D721Med (cell line): ENCODE results near the gene HNRNPA1.

Source experiments
- DNase-seq: peaks from one replicate; pipeline ENCODE4 v3.0.0; 2011; ENCODE audit warnings: low spot score; ENCODE audit not compliant: insufficient read length
- FAIRE-seq: peaks from 2 replicates; lab custom pipeline; 2011; peaks lifted over from hg19 to GRCh38; lab: Jason Lieb, UNC
- TF ChIP-seq, protein P1 (sequence below): IDR thresholded peaks from 2 replicates; pipeline ENCODE4 v1.5.1; 2012; ENCODE audit warnings: mild to moderate bottlenecking, control low read depth; ENCODE audit not compliant: insufficient read depth; ENCODE audit errors: missing control alignments

HNRNPA1 gene

DNA sequence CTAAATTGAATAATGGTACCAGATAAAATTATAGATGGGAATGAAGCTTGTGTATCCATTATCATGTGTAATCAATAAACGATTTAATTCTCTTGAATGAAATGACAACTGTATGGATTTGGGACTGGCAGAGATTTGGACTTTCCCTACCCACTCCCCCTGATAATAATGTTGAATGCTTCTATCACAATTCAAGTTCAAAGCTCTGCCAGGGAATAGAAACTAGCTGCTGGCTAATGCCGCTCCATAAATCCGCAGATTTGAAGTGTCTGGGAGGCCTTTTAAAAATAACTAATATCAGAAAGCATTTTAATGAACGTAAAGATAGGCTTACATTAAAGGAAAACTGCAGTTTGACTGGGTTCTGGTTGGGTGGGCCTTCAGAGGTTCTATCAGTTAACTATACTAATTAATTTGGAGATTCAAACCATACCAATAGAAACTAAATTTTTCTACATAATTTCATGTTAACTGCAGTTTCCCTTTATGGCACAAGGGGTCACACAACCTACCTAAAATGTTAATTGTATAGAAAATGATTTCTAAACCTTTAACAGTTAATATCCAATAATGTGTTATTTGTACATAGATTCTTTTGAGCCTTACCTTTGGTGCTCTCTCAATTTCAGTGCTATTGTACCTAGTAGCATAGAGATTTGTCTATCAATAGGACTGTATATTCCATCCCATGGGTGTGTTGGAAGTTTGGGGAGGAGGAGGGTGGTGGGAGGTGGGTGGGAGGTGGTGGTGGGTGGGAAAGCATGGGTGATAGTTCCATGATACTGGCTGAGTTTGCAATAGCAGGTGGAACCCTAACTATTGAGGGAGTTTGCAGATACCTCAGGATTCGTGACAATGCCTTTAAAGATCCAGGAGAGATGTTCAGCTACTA, 4.9 kb downstream of the HNRNPA1 start:
- DNase-seq = no peak
- FAIRE-seq = no peak
- TF ChIP-seq, protein P1, sequence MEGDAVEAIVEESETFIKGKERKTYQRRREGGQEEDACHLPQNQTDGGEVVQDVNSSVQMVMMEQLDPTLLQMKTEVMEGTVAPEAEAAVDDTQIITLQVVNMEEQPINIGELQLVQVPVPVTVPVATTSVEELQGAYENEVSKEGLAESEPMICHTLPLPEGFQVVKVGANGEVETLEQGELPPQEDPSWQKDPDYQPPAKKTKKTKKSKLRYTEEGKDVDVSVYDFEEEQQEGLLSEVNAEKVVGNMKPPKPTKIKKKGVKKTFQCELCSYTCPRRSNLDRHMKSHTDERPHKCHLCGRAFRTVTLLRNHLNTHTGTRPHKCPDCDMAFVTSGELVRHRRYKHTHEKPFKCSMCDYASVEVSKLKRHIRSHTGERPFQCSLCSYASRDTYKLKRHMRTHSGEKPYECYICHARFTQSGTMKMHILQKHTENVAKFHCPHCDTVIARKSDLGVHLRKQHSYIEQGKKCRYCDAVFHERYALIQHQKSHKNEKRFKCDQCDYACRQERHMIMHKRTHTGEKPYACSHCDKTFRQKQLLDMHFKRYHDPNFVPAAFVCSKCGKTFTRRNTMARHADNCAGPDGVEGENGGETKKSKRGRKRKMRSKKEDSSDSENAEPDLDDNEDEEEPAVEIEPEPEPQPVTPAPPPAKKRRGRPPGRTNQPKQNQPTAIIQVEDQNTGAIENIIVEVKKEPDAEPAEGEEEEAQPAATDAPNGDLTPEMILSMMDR = no peak

DNA sequence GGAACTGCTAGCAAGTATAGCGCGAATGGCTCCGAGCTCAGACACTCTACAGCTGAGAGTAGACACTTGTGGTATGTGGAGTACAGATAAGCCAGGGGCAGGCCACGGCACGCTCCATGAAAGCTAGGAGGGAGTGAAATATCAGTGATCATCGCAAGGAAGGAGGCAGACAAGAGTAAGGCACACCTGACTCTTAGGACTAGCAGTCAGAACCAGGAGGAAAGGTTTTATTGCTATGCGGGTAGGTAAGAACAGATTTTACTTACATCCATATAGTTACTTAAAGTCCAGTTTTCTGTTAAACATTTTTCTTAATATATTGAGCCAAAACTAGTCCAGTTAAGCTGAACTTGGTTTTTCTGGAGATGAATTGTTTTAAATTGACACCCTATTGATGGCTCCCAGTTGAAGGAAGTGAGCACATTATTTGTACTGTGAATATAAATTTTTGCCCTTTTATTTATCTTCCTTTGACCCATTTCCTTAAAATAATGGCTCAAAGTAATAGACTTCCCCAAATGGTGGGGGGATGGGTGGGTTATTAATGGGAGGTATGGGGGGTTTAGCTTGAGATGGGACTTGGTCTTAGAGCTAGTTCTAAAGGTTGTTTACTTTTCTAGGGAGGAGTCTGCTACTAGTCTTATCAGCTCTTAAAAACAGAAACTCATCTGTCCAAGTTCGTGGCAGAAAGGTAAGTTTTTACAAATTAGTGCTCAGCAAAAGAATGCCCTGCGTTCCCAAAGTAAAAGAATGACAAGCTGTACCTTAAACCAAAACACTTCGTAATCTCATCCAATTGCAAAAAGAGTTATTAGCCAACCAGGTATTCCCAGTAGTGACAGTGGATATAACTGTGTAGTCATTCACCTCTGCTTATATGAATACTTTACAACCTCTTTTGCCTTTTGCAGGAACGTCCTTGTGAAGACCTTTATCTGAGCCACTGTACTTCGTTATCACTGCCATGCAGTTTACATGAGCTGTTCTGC, 5.8 kb downstream of the HNRNPA1 start:
- TF ChIP-seq, protein P1 = no peak
- no peak for FAIRE-seq
- DNase-seq = no peak

DNA sequence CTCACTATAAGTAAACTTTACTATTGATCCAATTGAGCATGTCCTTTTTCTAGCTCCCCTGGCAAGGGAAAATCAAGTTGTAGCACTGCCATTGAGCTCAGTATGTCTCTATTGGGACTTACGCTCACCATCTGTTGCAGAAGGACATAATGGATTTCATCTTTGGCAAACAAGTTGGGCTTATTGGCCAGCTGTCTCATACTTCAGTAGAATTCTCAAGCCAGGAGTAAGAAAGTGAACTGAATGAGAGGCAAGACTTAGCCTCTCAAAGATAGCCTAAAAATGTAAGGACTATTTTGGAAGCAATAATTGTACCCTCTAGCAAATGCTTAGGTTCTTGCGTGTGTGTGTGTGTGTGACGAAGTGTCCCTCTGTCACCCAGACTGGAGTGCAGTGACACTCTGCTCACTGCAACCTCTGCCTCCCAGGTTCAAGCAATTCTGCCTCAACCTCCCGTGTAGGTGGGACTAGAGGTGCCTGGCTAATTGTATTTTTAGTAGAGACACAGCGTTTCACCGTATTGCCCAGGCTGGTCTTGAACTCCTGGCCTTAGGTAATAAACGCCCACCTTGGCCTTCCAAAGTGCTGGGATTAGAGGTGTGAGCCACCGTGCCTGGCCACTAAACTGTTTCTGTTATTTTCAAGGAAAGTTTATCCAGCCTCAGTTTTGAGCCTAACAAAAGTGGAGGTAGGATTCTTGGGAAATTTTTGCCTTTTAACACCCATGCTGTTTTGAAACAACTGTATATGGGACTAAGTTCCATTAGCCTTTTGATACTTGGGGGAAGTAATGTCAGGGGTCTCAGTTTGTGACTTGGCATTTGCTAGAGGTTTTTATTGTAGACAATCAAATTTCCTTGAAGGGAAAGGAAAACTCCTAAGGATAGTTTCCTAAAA, 7.0 kb downstream of the HNRNPA1 start:
- DNase-seq (no peak), FAIRE-seq (no peak)
- TF ChIP-seq, protein P1 = no peak

DNA sequence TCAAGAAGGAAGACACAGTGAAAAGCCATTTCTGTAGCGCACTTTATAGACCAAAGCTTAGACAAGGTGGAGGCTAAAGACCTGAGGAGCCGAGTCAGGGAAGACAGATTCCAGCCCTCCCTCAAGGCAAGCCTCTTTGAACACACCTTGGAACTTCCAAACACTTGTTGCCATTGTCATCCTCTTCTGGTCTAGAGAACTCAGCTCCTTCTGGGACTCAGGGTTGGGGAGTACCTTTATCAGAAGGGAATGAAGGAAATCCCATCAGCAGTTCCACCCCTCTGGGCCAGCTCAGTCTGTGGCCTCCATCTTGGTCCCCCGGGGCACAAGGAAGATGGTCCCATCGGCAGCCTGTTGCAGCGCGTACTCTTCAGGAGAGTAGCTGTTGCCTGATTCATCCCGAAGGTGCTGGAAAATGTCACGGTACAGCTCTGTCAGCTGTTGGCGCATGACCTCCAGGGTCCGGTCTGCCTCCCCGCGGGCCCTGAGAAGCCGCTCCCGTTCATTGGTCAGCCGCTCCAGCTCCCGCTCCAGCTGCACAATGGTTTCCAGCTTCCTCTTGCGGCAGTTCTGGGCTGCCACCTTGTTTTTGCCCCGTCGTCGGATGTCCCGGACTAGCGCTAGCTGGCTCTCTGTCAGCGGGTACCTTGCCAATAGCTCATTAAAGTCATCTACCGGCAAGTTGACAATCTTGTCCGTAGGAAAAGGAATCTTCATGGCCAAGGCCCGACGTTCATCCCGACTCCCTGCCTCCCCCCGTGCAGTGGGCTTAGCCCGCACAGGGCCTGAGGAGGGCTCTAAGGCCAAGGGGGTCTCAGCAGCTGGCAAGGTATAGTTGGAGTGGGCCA, 11.8 kb downstream of the HNRNPA1 start:
- DNase-seq (no peak), FAIRE-seq (no peak)
- TF ChIP-seq, protein P1 = no peak

DNA sequence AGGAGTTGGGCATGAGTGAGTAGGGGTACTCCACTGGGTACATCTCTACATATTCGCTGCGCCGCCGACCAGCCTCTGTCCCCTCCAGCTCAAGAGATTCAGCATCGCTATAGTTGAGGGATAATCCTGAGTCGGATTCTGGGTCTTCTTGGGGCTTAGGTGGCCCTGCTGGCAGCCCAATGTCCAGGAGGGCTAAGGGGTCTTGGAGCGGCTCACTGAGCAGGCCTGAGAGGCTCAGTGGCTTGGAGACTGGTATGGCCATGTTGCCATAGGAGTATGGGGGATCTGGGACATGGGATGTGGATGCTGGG, 12.4 kb downstream of the HNRNPA1 start:
- TF ChIP-seq, protein P1 = no peak
- FAIRE-seq = no peak
- no peak for DNase-seq
